Measurements from ENCODE around the gene PCID2. TPM values are rescaled to one million over a fixed set of nuclear protein-coding genes. Genes with fewer than 3 reads are reported as not detected.

PCID2 gene
- polyA plus RNA-seq, 1 experiment = 73.6 TPM

GRCh38 chr13:113142876-113143275 lies 65.6 kb downstream of the PCID2 start:
- no peak for DNase-seq (ENCODE audit: low read depth)
- Histone ChIP-seq H3K27me3 (ENCODE audit: control insufficient read depth, insufficient read depth, low read length) (no peaks in the 10 kb centered on the region), H3K36me3 (ENCODE audit: control insufficient read depth, insufficient read depth, low read length) (peaks cover 4% of the 10 kb centered on the region), H3K4me3 (ENCODE audit: low read depth, low read length) (no peak overlapping the region)
- POLR2A ChIA-PET = no interaction called here
- CTCF ChIA-PET = interaction anchor here (0.6 kb wide), 2 partner anchors 109 to 164 kb away, joined by 3 to 4 read pairs; no protein-coding TSS in a partner anchor
- no peak for TF ChIP-seq CTCF (IDR thresholded peaks at IDR 0.05; ENCODE audit: insufficient read depth, low read depth, low read length)

- ChIA-PET POLR2A (no interaction called here), CTCF (no interaction called here)
- Histone ChIP-seq H3K36me3 (ENCODE audit: control insufficient read depth, insufficient read depth, low read length) (peaks cover 4% of the 10 kb centered on the region), H3K4me3 (ENCODE audit: low read depth, low read length) (no peak overlapping the region), H3K27me3 (ENCODE audit: control insufficient read depth, insufficient read depth, low read length) (no peaks in the 10 kb centered on the region)
- no peak for DNase-seq (ENCODE audit: low read depth)
- TF ChIP-seq CTCF (IDR thresholded peaks at IDR 0.05; ENCODE audit: insufficient read depth, low read depth, low read length) = no peak
Observed at GRCh38 chr13:113141601-113141970, 66.9 kb downstream of the PCID2 start.

- no peak for TF ChIP-seq CTCF (IDR thresholded peaks at IDR 0.05; ENCODE audit: insufficient read depth, low read depth, low read length)
- ChIA-PET CTCF (no interaction called here), POLR2A (no interaction called here)
- Histone ChIP-seq H3K27me3 (ENCODE audit: control insufficient read depth, insufficient read depth, low read length) (no peaks in the 10 kb centered on the region), H3K36me3 (ENCODE audit: control insufficient read depth, insufficient read depth, low read length) (peaks cover 4% of the 10 kb centered on the region), H3K4me3 (ENCODE audit: low read depth, low read length) (no peak overlapping the region)
- no peak for DNase-seq (ENCODE audit: low read depth)
Observed at GRCh38 chr13:113140677-113141600, 67.5 kb downstream of the PCID2 start.

- ChIA-PET CTCF (no interaction called here), POLR2A (no interaction called here)
- TF ChIP-seq CTCF (IDR thresholded peaks at IDR 0.05; ENCODE audit: insufficient read depth, low read depth, low read length) = no peak
Observed at GRCh38 chr13:113139577-113139976, 68.9 kb downstream of the PCID2 start.

GRCh38 chr13:113138792-113139551 lies 69.5 kb downstream of the PCID2 start:
- ChIA-PET POLR2A (no interaction called here), CTCF (no interaction called here)
- no peaks in the 10 kb centered on the region for H3K27me3 ChIP-seq (ENCODE audit: control insufficient read depth, insufficient read depth, low read length)
- DNase-seq (ENCODE audit: low read depth) = no peak
- no peak for TF ChIP-seq CTCF (IDR thresholded peaks at IDR 0.05; ENCODE audit: insufficient read depth, low read depth, low read length)
- H3K4me3 ChIP-seq (ENCODE audit: low read depth, low read length) = no peak overlapping the region
- H3K36me3 ChIP-seq (ENCODE audit: control insufficient read depth, insufficient read depth, low read length) = peaks cover 4% of the 10 kb centered on the region

More at GRCh38 chr13:113139577-113139976, 68.9 kb downstream of the PCID2 start:
- Histone ChIP-seq H3K27me3 (ENCODE audit: control insufficient read depth, insufficient read depth, low read length) (no peaks in the 10 kb centered on the region), H3K36me3 (ENCODE audit: control insufficient read depth, insufficient read depth, low read length) (peaks cover 4% of the 10 kb centered on the region), H3K4me3 (ENCODE audit: low read depth, low read length) (no peak overlapping the region)
- DNase-seq (ENCODE audit: low read depth) = no peak
